Measurements from ENCODE around the gene ZBED2. TPM values are rescaled to one million over a fixed set of nuclear protein-coding genes. Genes with fewer than 3 reads are reported as not detected.

Gene ZBED2
- total RNA-seq, 1 experiment from 2014 or later = 0.07 TPM

DNA sequence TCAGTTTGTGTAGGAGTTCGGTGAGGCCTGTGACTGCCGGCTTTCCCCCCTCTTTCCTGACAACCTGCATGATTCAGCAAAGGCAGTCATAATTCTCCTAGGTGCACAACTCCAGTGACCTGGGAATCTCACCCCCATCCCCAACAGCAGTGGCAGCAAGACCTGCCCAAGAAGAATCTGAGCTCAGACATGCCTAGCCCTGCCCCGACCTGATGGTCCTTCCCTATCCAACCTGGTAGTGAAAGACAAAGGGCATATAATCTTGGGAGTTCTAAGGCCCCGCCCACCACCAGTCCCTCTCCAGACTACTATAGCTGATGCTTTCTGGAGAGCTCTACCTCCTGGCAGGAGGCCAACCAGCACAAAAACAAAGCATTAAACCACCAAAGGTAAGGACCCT is 44.2 kb upstream of the ZBED2 start (continued):
- TF ChIP-seq ZNF263 (CRISPR knock-in tag; IDR thresholded peaks at IDR 0.05; ENCODE audit: low read depth) (no peak), ZNF423 (CRISPR knock-in tag; IDR thresholded peaks at IDR 0.05) (no peak)
- TF ChIP-seq, protein P1, sequence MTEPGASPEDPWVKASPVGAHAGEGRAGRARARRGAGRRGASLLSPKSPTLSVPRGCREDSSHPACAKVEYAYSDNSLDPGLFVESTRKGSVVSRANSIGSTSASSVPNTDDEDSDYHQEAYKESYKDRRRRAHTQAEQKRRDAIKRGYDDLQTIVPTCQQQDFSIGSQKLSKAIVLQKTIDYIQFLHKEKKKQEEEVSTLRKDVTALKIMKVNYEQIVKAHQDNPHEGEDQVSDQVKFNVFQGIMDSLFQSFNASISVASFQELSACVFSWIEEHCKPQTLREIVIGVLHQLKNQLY (CRISPR knock-in tag; IDR thresholded peaks at IDR 0.05) = no peak

DNA sequence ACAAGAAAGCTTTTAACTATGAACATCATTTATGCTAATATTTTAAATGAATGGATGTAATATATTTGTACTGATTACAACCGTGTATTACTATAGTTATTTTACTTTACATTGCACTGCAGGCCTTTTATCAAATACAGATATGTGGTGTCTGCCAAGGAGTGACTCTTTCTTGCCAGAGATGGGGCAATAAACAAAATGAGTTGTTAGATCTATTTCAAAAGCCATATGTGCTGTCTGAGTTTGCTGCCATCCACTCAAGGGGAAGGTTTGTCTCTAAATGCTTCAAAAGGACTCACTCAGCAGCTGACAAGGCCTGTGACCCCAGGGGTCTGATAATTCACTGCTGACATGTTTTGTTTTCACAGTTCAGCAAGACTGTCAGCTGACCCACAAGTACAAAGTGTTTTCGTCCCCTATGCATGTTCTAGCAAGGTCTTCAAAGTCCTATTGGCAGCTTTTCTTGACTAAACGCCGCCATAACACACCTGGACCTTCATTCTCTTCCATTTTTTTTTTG is 41.3 kb upstream of the ZBED2 start:
- Mint-ChIP-seq H3K27me3 (ENCODE audit: low read depth) (no peaks in the 10 kb centered on the region), H3K4me3 (no peak overlapping the region), H3K27ac (no peak overlapping the region), H3K4me1 (peaks cover 10% of the 10 kb centered on the region), H3K36me3 (no peaks in the 10 kb centered on the region), H3K9me3 (no peaks in the 10 kb centered on the region)
- DNase-seq (ENCODE audit: low spot score) (no peak), ATAC-seq (no peak)
- POLR2A ChIA-PET = no interaction called here
- CTCF ChIA-PET = no interaction called here
- no peak for TF ChIP-seq ZNF138 (CRISPR knock-in tag; conservative IDR thresholded peaks at IDR 0.05)
- no peak for TF ChIP-seq ZNF121 (CRISPR knock-in tag; IDR thresholded peaks at IDR 0.05)
- TF ChIP-seq ZNF232 (CRISPR knock-in tag; IDR thresholded peaks at IDR 0.05) = no peak
- TF ChIP-seq, protein P2, sequence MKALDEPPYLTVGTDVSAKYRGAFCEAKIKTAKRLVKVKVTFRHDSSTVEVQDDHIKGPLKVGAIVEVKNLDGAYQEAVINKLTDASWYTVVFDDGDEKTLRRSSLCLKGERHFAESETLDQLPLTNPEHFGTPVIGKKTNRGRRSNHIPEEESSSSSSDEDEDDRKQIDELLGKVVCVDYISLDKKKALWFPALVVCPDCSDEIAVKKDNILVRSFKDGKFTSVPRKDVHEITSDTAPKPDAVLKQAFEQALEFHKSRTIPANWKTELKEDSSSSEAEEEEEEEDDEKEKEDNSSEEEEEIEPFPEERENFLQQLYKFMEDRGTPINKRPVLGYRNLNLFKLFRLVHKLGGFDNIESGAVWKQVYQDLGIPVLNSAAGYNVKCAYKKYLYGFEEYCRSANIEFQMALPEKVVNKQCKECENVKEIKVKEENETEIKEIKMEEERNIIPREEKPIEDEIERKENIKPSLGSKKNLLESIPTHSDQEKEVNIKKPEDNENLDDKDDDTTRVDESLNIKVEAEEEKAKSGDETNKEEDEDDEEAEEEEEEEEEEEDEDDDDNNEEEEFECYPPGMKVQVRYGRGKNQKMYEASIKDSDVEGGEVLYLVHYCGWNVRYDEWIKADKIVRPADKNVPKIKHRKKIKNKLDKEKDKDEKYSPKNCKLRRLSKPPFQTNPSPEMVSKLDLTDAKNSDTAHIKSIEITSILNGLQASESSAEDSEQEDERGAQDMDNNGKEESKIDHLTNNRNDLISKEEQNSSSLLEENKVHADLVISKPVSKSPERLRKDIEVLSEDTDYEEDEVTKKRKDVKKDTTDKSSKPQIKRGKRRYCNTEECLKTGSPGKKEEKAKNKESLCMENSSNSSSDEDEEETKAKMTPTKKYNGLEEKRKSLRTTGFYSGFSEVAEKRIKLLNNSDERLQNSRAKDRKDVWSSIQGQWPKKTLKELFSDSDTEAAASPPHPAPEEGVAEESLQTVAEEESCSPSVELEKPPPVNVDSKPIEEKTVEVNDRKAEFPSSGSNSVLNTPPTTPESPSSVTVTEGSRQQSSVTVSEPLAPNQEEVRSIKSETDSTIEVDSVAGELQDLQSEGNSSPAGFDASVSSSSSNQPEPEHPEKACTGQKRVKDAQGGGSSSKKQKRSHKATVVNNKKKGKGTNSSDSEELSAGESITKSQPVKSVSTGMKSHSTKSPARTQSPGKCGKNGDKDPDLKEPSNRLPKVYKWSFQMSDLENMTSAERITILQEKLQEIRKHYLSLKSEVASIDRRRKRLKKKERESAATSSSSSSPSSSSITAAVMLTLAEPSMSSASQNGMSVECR (CRISPR knock-in tag; IDR thresholded peaks at IDR 0.05; ENCODE audit: borderline replicate concordance) = no peak
- TF ChIP-seq HMGA2 (CRISPR knock-in tag; IDR thresholded peaks at IDR 0.05) = no peak
- no peak for TF ChIP-seq GRHL2 (CRISPR knock-in tag; IDR thresholded peaks at IDR 0.05; ENCODE audit: insufficient replicate concordance, severe bottlenecking)
- no peak for TF ChIP-seq CREM (CRISPR knock-in tag; IDR thresholded peaks at IDR 0.05)
- TF ChIP-seq, protein P3, sequence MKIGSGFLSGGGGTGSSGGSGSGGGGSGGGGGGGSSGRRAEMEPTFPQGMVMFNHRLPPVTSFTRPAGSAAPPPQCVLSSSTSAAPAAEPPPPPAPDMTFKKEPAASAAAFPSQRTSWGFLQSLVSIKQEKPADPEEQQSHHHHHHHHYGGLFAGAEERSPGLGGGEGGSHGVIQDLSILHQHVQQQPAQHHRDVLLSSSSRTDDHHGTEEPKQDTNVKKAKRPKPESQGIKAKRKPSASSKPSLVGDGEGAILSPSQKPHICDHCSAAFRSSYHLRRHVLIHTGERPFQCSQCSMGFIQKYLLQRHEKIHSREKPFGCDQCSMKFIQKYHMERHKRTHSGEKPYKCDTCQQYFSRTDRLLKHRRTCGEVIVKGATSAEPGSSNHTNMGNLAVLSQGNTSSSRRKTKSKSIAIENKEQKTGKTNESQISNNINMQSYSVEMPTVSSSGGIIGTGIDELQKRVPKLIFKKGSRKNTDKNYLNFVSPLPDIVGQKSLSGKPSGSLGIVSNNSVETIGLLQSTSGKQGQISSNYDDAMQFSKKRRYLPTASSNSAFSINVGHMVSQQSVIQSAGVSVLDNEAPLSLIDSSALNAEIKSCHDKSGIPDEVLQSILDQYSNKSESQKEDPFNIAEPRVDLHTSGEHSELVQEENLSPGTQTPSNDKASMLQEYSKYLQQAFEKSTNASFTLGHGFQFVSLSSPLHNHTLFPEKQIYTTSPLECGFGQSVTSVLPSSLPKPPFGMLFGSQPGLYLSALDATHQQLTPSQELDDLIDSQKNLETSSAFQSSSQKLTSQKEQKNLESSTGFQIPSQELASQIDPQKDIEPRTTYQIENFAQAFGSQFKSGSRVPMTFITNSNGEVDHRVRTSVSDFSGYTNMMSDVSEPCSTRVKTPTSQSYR (CRISPR knock-in tag; IDR thresholded peaks at IDR 0.05) = no peak
- no peak for TF ChIP-seq ZBTB43 (CRISPR knock-in tag; IDR thresholded peaks at IDR 0.05)
- TF ChIP-seq, protein P1 (CRISPR knock-in tag; IDR thresholded peaks at IDR 0.05) = no peak
- no peak for TF ChIP-seq TEAD1 (CRISPR knock-in tag; IDR thresholded peaks at IDR 0.05)
- no peak for TF ChIP-seq AR (CRISPR knock-in tag; IDR thresholded peaks at IDR 0.05)
- TF ChIP-seq, protein P4, sequence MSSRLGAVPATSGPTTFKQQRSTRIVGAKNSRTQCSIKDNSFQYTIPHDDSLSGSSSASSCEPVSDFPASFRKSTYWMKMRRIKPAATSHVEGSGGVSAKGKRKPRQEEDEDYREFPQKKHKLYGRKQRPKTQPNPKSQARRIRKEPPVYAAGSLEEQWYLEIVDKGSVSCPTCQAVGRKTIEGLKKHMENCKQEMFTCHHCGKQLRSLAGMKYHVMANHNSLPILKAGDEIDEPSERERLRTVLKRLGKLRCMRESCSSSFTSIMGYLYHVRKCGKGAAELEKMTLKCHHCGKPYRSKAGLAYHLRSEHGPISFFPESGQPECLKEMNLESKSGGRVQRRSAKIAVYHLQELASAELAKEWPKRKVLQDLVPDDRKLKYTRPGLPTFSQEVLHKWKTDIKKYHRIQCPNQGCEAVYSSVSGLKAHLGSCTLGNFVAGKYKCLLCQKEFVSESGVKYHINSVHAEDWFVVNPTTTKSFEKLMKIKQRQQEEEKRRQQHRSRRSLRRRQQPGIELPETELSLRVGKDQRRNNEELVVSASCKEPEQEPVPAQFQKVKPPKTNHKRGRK (CRISPR knock-in tag; IDR thresholded peaks at IDR 0.05; ENCODE audit: borderline replicate concordance) = no peak
- no peak for TF ChIP-seq MXD4 (CRISPR knock-in tag; IDR thresholded peaks at IDR 0.05; ENCODE audit: borderline replicate concordance)
- TF ChIP-seq E2F5 (CRISPR knock-in tag; IDR thresholded peaks at IDR 0.05) = no peak
- no peak for TF ChIP-seq ZNF423 (CRISPR knock-in tag; IDR thresholded peaks at IDR 0.05)

Data from WTC11 (cell line).